GM12874 (cell line): ENCODE results near the gene UNC93B1.

Experiments used
- TF ChIP-seq, protein P1 (sequence below): IDR thresholded peaks from 2 replicates; pipeline ENCODE4 v1.5.1; 2011; ENCODE audit warnings: low read depth, mild to moderate bottlenecking, control low read depth, low read length, moderate library complexity; ENCODE audit not compliant: insufficient read depth

The UNC93B1 gene

DNA sequence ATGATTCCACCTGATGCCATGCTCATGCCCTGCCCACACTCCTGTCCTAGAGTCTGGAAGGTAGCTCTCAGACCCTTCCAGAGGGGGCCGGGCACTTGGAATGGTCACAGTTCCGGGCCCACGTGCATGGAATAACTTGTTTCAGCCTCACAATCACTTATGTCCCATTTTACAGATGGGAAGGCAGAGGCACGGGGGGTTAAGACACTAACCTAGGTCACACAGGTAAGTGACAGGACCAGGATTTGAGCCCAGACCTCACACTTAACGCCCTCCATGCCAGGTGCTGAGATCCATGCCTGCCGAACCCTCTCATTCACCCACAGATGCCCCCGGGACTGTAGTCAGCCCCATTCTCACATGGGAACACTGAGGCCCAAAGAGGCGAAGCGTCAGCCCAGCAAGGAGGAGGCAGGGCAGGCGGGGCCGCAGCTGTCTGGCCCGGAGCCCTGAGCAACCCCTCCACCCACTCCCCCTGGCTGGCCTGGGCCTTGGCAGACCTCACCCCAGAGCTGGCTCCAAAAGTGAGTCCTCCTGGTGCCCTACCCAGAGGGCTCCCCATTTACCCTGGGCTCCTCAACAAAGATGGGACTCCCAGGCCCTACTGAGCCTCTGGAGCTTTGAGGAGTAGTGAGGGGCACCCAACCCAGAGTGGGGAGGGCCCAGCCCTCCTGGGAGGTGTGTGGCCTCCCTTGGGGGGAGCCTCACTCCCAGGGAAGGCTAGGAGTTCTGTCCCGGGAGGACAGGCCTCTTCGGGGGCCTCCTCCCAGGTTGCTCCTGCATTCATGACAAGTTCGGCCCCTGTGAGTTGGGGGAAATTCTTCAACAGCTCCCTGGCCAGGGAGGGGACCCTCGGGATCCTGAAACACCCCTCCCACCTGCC lies 3.8 kb upstream of the UNC93B1 start:
- TF ChIP-seq, protein P1, sequence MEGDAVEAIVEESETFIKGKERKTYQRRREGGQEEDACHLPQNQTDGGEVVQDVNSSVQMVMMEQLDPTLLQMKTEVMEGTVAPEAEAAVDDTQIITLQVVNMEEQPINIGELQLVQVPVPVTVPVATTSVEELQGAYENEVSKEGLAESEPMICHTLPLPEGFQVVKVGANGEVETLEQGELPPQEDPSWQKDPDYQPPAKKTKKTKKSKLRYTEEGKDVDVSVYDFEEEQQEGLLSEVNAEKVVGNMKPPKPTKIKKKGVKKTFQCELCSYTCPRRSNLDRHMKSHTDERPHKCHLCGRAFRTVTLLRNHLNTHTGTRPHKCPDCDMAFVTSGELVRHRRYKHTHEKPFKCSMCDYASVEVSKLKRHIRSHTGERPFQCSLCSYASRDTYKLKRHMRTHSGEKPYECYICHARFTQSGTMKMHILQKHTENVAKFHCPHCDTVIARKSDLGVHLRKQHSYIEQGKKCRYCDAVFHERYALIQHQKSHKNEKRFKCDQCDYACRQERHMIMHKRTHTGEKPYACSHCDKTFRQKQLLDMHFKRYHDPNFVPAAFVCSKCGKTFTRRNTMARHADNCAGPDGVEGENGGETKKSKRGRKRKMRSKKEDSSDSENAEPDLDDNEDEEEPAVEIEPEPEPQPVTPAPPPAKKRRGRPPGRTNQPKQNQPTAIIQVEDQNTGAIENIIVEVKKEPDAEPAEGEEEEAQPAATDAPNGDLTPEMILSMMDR = no peak

DNA sequence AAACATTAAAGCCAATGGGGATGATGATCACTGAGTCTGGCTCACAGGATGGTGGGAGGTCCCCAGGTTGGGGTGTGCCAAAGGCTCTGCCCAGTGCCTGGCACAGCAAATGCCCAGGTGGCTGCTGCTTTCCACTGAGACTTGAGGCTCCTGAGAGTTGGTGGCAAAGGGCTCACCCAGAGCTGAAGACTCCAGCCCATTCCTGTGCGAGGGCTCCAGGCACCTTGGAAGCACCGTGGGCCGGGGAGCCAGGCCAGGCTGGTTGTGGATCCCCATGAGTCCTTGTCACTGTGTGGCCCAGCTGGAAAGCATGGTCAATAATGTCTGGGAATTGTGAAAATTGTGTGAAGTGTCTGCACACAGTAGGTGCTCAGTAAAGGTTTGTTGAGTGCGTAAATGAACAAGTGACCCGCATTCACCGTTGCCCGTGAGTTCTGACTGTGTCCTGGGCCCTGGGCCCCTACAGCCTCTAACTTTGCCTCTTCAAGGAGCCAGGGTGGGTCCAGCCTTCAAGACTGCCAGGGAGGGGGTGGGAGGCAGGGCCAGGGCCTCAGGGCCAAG lies 2.8 kb upstream of the UNC93B1 start:
- TF ChIP-seq, protein P1 = no peak

DNA sequence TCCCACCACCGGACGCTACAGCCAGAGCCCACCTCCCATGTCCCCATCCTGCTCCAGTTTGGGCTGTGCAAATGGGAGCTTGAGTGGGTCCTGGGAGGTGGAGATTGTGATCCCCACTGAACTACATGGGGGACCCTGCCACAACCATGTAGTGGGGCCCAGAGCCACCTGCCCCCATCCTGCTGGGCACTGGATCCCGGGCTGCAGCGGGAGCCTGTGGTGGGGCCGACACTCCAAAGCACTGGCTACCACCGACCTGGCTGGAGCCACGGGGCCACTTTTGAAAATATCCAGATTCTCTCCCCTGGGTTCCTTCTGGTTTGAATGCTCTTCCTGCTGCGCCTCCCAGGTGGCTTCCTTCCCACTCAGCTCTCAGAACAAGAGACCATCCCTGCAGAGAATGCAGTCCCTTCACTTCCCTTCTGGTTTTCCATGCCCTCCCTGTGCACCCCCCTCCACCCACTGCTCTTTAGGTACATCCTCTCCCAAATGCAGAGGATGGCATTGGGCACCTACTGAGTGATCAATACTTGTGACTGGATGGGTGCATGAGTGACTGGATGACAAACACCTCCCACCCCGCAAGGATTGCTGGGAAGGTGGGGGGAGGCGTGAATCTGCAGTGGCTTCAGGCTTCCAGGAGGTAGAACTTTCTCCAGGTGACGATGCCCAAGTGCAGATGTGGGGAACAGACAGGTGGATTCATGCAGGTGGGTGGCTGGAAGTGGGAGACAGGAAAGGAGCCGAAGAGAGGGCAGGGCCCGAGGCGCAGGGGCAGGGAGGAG lies 846 bp upstream of the UNC93B1 start:
- TF ChIP-seq, protein P1 = no peak

DNA sequence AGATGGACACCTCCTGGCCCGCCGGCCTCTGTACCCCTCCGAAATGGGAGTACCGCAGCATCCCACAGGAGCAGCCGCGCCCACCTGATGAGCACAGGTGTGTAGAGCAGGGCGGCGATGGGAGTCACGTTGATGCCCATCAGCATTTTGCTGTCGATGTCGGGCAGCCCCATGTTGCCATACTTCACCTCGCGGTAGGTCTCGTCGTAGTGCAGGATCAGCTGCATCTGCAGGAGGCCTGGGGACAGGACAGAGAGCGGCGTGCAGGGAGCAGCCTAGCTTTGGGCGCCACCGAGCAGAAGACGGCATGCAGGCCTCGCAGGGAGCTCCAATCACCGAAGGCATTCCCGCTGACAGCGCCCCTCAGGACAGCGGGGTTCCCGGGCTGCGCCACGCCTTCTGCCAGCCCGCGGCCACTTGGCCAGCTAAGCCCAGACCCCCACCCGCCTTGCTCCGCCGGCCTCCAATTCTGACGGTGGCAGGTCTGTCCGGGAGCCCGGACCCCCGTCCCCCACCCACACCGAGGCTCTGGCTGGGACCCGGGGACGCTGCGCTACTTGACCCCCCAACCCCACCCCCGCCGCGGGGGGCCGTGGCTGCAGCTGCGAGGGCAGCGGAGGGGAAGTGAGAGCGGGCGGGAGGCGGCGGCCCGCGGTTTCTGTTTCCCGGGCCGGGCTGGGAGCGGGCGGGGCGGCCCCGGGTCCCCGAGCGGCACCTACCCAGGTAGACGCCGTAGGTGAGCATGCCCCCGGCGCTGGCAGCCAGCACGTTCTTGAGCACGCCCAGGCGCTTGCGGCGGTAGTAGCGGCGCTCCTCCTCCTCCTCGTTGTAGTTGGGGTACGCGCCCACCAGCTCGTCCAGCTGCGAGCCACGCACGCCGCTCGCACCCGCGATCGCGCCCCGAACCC lies 705 bp downstream of the UNC93B1 start:
- TF ChIP-seq, protein P1 = no peak

DNA sequence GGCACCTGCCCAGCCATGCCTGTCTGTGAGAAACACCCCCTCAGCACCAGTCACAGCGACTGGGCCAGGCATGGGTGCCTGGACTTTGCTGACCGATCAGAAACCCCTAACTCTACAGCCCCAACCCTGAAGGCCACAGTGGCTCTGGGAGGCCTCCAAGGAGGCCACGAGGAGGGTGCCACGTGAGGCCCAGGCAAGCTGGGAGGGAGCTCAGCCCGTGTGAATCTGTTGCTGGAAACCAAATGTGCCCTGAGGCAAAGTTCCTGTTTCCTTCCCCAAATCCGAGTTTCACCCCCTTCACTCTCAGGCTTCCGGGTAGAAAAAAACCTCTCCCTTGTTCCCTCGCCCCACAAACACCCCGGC lies 1.3 kb downstream of the UNC93B1 start:
- TF ChIP-seq, protein P1 = no peak

DNA sequence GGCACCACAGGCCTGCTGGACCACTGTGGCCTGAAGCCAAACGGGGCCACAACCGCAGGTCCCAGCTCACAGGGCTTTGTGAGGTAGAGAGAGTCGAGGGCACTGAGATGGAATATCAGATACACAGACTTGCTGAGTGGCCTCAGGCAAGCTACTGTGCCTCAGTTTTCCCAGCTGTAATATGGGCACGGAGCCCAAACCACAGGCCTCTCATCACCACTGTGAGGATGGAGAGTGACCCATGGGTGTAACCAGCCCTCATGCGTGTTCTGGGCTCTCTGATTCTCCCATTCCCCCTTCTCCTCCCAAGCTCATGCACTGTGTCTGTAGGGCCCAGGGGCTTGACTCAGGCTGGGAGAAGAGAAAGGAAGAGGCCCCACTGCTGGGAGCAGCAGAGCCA lies 4.2 kb downstream of the UNC93B1 start:
- TF ChIP-seq, protein P1 = no peak

DNA sequence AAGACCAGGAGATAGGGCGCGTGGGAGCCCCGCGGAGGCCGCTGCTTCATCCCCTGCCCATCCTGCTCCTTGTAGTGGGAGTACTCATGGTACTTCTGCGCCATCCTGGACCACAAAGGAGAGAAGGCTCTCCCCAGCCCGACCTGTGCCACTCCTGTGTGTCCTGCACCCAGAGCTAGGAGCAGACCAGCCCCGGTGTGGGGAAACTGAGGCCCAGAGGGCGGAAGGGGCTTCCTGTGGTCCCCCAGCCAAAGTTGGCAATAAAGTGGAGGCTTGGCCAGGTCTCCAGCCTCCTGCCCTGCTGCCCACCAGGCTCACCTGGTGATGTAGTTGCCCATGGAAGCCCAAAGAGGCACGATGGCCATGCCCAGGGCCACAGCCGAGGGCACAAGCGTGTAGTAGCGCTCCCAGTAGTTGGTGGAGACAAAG lies 4.7 kb downstream of the UNC93B1 start:
- TF ChIP-seq, protein P1 = no peak
